Naive thymus-derived CD4-positive, alpha-beta T cell (primary cell): ENCODE data around the gene EEF2. TPM values are rescaled to one million over a fixed set of nuclear protein-coding genes. Genes with fewer than 3 reads are reported as not detected.

Source experiments
- ATAC-seq: fragments of 150-1000 bp; cut with Tn5 transposase; 2 replicates; pipeline ENCODE4 v1.10.0; 2021; ENCODE audit warnings: mild to moderate bottlenecking, moderate library complexity
- CTCF ChIA-PET: fragments of 350-600 bp; sonication (Branson Sonifier 250); formaldehyde crosslinking; loops from one replicate; lab custom pipeline; 2021; ENCODE audit warnings: antibody characterized with exemption; lab: Charles Lee
- POLR2A ChIA-PET: fragments of 350-600 bp; sonication (Branson Sonifier 250); formaldehyde crosslinking; loops from one replicate; lab custom pipeline; 2021; ENCODE audit warnings: antibody characterized with exemption, inconsistent platforms; lab: Charles Lee
- DNase-seq, 9 donors: peaks; one replicate each; pipeline versions ENCODE4 v3.0.0 to v3.0.0-alpha.2; 2020 to 2022; ENCODE audit warnings: mixed read lengths in 1 of 9
- H3K27ac ChIP-seq: one replicate; pipeline ENCODE4 v1.7.0; 2013; ENCODE audit warnings: mild to moderate bottlenecking, low read depth, low read length, moderate library complexity
- H3K27me3 ChIP-seq, 2 donors: one replicate each; pipeline ENCODE4 v1.7.0; 2013; ENCODE audit warnings: low read length in 2 of 2, mild to moderate bottlenecking in 2 of 2, moderate library complexity in 2 of 2; ENCODE audit not compliant: control insufficient read depth in 2 of 2, insufficient read depth in 2 of 2
- H3K36me3 ChIP-seq, 3 experiments: 1 replicate in 2 of 3; 2 replicates in 1 of 3; pipeline ENCODE4 v1.7.0; 2013; ENCODE audit warnings: low read length in 3 of 3, mild to moderate bottlenecking in 3 of 3, moderate library complexity in 1 of 3; ENCODE audit not compliant: insufficient read depth in 3 of 3, control insufficient read depth in 2 of 3
- H3K4me1 ChIP-seq, 2 donors: one replicate each; pipeline ENCODE4 v1.7.0; 2013; ENCODE audit warnings: low read length in 2 of 2, mild to moderate bottlenecking in 2 of 2, moderate library complexity in 1 of 2; ENCODE audit not compliant: control insufficient read depth in 2 of 2, insufficient read depth in 2 of 2
- H3K4me3 ChIP-seq: 2 replicates; pipeline ENCODE4 v1.7.0; 2013; ENCODE audit warnings: mild to moderate bottlenecking, low read length
- H3K9me3 ChIP-seq, 3 experiments: 1 replicate in 2 of 3; 2 replicates in 1 of 3; pipeline ENCODE4 v1.7.0; 2013; ENCODE audit warnings: low read length in 3 of 3; ENCODE audit not compliant: control insufficient read depth in 2 of 3
- H3K27ac Mint-ChIP-seq, 9 donors: one replicate each; pipeline ENCODE4 v1.8.0; 2020 to 2022; ENCODE audit warnings: mixed read lengths in 9 of 9, mild to moderate bottlenecking in 8 of 9, moderate library complexity in 5 of 9, inconsistent platforms in 2 of 9
- H3K27me3 Mint-ChIP-seq, 5 donors: one replicate each; pipeline ENCODE4 v1.8.0; 2021 to 2022; ENCODE audit warnings: mixed read lengths in 5 of 5, mild to moderate bottlenecking in 1 of 5
- H3K36me3 Mint-ChIP-seq, 5 donors: one replicate each; pipeline ENCODE4 v1.8.0; 2020 to 2022; ENCODE audit warnings: mixed read lengths in 5 of 5, mild to moderate bottlenecking in 3 of 5, inconsistent platforms in 1 of 5
- H3K4me1 Mint-ChIP-seq, 7 donors: one replicate each; pipeline ENCODE4 v1.8.0; 2020 to 2022; ENCODE audit warnings: mixed read lengths in 7 of 7, mild to moderate bottlenecking in 3 of 7, inconsistent platforms in 1 of 7
- H3K4me3 Mint-ChIP-seq, 10 donors: one replicate each; pipeline ENCODE4 v1.8.0; 2020 to 2022; ENCODE audit warnings: mild to moderate bottlenecking in 10 of 10, mixed read lengths in 10 of 10, moderate library complexity in 6 of 10, inconsistent platforms in 2 of 10
- H3K9me3 Mint-ChIP-seq, 11 donors: one replicate each; pipeline ENCODE4 v1.8.0; 2020 to 2022; ENCODE audit warnings: mixed read lengths in 11 of 11, mild to moderate bottlenecking in 4 of 11, inconsistent platforms in 1 of 11, moderate library complexity in 1 of 11
- intact Hi-C, 2 donors: fragments of 100-400 bp; cut with micrococcal nuclease; formaldehyde crosslinking; loops; one replicate each; pipeline ENCODE4 v1.15.1; 2023
- polyA plus RNA-seq, 2 donors: library from polyadenylated mRNA; unstranded; fragments of 300-500 nt; fragmentation: Illumina TruSeq; gene quantifications; one replicate each; pipeline ENCODE4 v1.2.3, GENCODE V29; 2021
- total RNA-seq, 6 experiments: library from RNA in 5 of 6; stranded (reverse) in 5 of 6; gene quantifications; 1 replicate in 5 of 6; 2 replicates in 1 of 6; pipeline ENCODE4 v1.2.3 and lab custom pipeline; 2021 to 2026

Gene EEF2
- total and polyA plus RNA-seq, 7 experiments from 2014 or later = 611 to 2,674 (median 2,232) TPM

- DNase-seq (no peak), ATAC-seq (no peak)
- Histone ChIP-seq H3K27me3 (no peaks in the 10 kb centered on the region), H3K4me3 (no peak overlapping the region), H3K36me3 (peaks cover 0 to 82% (median 0%) of the 10 kb centered on the region in 3 experiments), H3K4me1 (no peaks in the 10 kb centered on the region), H3K9me3 (no peaks in the 10 kb centered on the region), H3K27ac (no peak overlapping the region)
- ChIA-PET POLR2A (no interaction called here), CTCF (no interaction called here)
- H3K4me1 Mint-ChIP-seq = peaks cover 0 to 1% (median 0%) of the 10 kb centered on the region in 7 donors
- peaks cover 0 to 1% (median 0%) of the 10 kb centered on the region in 11 donors for H3K9me3 Mint-ChIP-seq
- H3K27me3 Mint-ChIP-seq = no peaks in the 10 kb centered on the region
- H3K27ac Mint-ChIP-seq = no peak overlapping the region
- H3K36me3 Mint-ChIP-seq = peaks cover 0 to 3% (median 0%) of the 10 kb centered on the region in 5 donors
- H3K4me3 Mint-ChIP-seq = no peak overlapping the region
- intact Hi-C loops = no loop called here
These were observed 45.7 kb upstream of the EEF2 start for GRCh38 chr19:4030981-4031380.

DNA sequence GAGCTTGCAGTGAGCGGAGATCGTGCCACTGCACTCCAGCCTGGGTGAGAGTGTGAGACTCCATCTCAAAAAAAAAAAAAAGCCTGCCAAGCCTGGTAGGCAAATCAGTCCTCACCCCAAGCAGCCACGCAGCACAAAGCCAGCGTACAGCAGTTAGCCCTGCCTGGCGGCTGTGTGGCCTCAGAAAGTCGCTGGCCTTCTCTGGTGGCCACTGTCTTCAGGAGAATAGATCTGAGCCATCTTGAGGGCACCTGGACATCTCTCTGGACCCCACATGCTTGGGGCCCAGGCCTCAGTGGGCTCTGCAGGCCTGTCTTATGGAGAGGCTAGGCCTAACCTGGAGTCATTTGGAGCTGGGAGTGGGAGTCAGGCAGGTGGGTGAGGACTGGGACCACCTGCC lies 45.3 kb upstream of the EEF2 start:
- H3K9me3 ChIP-seq = no peaks in the 10 kb centered on the region
- no peak for ATAC-seq
- CTCF ChIA-PET = interaction anchor here (0.6 kb wide), 1 partner anchor 118 kb away, joined by 4 read pairs; no protein-coding TSS in a partner anchor
- no peak overlapping the region for H3K4me3 Mint-ChIP-seq
- H3K27me3 ChIP-seq = no peaks in the 10 kb centered on the region
- H3K27ac ChIP-seq = no peak overlapping the region
- peaks cover 0 to 1% (median 0%) of the 10 kb centered on the region in 7 donors for H3K4me1 Mint-ChIP-seq
- no peaks in the 10 kb centered on the region for H3K27me3 Mint-ChIP-seq
- POLR2A ChIA-PET = no interaction called here
- peaks cover 0 to 79% (median 0%) of the 10 kb centered on the region in 3 experiments for H3K36me3 ChIP-seq
- H3K9me3 Mint-ChIP-seq = peaks cover 0 to 1% (median 0%) of the 10 kb centered on the region in 11 donors
- intact Hi-C loops = no loop called here
- no peak for DNase-seq
- H3K27ac Mint-ChIP-seq = no peak overlapping the region
- peaks cover 0 to 3% (median 0%) of the 10 kb centered on the region in 5 donors for H3K36me3 Mint-ChIP-seq
- no peaks in the 10 kb centered on the region for H3K4me1 ChIP-seq
- no peak overlapping the region for H3K4me3 ChIP-seq

DNA sequence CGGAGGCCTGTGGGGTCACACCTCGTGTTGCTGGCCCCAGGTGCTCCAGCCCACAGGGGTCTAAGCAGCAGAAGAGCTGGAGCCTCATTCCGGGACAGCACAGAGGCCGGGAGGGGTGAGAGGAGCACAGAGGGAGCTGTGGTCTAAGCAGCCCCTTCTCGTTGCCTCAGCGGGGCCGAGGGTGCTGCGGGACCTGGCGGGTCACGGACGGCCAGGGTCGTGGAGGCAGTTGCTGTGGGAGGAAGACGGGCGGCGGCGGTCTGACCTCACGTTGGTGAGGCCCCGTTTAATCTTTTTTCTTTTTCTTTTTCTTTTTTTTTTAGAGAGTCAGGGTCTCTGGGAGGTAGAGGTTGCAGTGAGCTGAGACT lies 44.0 kb upstream of the EEF2 start:
- Mint-ChIP-seq H3K4me1 (peaks cover 0 to 1% (median 0%) of the 10 kb centered on the region in 7 donors), H3K27ac (no peak overlapping the region), H3K36me3 (peaks cover 0 to 8% (median 0%) of the 10 kb centered on the region in 5 donors), H3K27me3 (no peaks in the 10 kb centered on the region), H3K4me3 (no peak overlapping the region), H3K9me3 (peaks cover 0 to 1% (median 0%) of the 10 kb centered on the region in 11 donors)
- intact Hi-C loops = no loop called here
- Histone ChIP-seq H3K27me3 (no peaks in the 10 kb centered on the region), H3K9me3 (no peaks in the 10 kb centered on the region), H3K4me1 (no peaks in the 10 kb centered on the region), H3K4me3 (no peak overlapping the region), H3K27ac (no peak overlapping the region), H3K36me3 (peaks cover 0 to 78% (median 0%) of the 10 kb centered on the region in 3 experiments)
- DNase-seq = no peak
- ATAC-seq = no peak
- ChIA-PET POLR2A (no interaction called here), CTCF (no interaction called here)

DNA sequence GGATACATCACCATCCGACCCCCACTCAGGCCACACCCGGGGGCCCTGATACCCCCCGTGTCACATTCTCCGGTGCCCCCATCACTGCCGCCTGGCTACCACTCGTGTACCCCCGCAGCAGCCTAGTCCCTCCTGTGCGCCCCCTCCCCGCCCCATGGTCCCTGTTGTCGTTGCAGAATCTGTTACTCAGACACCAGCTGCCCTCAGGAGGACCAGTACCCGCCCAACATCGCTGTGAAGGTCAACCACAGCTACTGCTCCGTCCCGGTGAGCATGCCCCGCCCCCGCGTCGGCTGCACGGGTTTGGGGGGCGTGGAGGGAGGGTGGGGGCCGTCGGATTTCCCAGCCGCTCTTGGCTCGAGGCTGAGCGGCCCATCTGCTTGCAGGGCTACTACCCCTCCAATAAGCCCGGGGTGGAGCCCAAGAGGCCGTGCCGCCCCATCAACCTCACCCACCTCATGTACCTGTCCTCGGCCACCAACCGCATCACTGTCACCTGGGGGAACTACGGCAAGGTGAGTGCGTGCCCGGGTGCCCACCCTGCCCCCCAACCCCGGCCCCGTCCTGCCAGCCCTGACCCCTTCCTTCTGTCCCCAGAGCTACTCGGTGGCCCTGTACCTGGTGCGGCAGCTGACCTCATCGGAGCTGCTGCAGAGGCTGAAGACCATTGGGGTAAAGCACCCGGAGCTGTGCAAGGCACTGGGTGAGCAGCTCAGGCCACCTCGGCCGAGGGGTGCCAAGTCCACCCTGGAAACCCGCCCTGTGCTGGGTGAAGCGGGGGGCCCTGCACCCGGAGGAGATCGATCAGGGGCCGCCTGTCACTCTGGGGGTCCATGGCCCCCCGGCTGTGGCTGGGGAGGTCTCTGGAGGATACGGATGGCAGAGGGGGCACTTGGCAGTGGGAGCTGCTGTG lies 43.3 kb upstream of the EEF2 start:
- POLR2A ChIA-PET = interaction anchor here (0.5 kb wide), 1 partner anchor 41 kb away, joined by 5 read pairs; no protein-coding TSS in a partner anchor
- H3K4me3 Mint-ChIP-seq = no peak overlapping the region
- no peak for ATAC-seq
- Histone ChIP-seq H3K4me1 (no peaks in the 10 kb centered on the region), H3K27me3 (no peaks in the 10 kb centered on the region), H3K4me3 (no peak overlapping the region), H3K9me3 (no peaks in the 10 kb centered on the region), H3K27ac (no peak overlapping the region), H3K36me3 (peaks cover 0 to 78% (median 0%) of the 10 kb centered on the region in 3 experiments)
- peaks cover 0 to 1% (median 0%) of the 10 kb centered on the region in 11 donors for H3K9me3 Mint-ChIP-seq
- CTCF ChIA-PET = no interaction called here
- DNase-seq = no peak
- peaks cover 0 to 8% (median 0%) of the 10 kb centered on the region in 5 donors for H3K36me3 Mint-ChIP-seq
- H3K27ac Mint-ChIP-seq = no peak overlapping the region
- H3K4me1 Mint-ChIP-seq = peaks cover 0 to 1% (median 0%) of the 10 kb centered on the region in 7 donors
- no peaks in the 10 kb centered on the region for H3K27me3 Mint-ChIP-seq
- intact Hi-C loops = no loop called here

- POLR2A ChIA-PET = no interaction called here
These were observed 41.9 kb upstream of the EEF2 start for GRCh38 chr19:4027146-4027545.

GRCh38 chr19:4025317-4025716 lies 40.1 kb upstream of the EEF2 start:
- Histone ChIP-seq H3K4me3 (no peak overlapping the region), H3K27me3 (no peaks in the 10 kb centered on the region), H3K27ac (no peak overlapping the region), H3K9me3 (peaks cover 0 to 4% (median 0%) of the 10 kb centered on the region in 3 experiments), H3K36me3 (peaks cover 0 to 56% (median 0%) of the 10 kb centered on the region in 3 experiments), H3K4me1 (no peaks in the 10 kb centered on the region)
- peaks cover 0 to 5% (median 0%) of the 10 kb centered on the region in 11 donors for H3K9me3 Mint-ChIP-seq
- peaks cover 0 to 6% (median 4%) of the 10 kb centered on the region in 7 donors for H3K4me1 Mint-ChIP-seq
- DNase-seq (no peak), ATAC-seq (no peak)
- ChIA-PET CTCF (no interaction called here), POLR2A (no interaction called here)
- no peak overlapping the region for H3K4me3 Mint-ChIP-seq
- H3K27me3 Mint-ChIP-seq = no peaks in the 10 kb centered on the region
- H3K36me3 Mint-ChIP-seq = peaks cover 0 to 17% (median 9%) of the 10 kb centered on the region in 5 donors
- H3K27ac Mint-ChIP-seq = no peak overlapping the region
- intact Hi-C loops = no loop called here

More at GRCh38 chr19:4027146-4027545, 41.9 kb upstream of the EEF2 start:
- no peak overlapping the region for H3K4me3 Mint-ChIP-seq
- Histone ChIP-seq H3K36me3 (peaks cover 0 to 68% (median 0%) of the 10 kb centered on the region in 3 experiments), H3K4me3 (no peak overlapping the region), H3K9me3 (no peaks in the 10 kb centered on the region), H3K27ac (no peak overlapping the region), H3K4me1 (no peaks in the 10 kb centered on the region), H3K27me3 (no peaks in the 10 kb centered on the region)
- no peaks in the 10 kb centered on the region for H3K27me3 Mint-ChIP-seq
- H3K4me1 Mint-ChIP-seq = peaks cover 0 to 1% (median 0%) of the 10 kb centered on the region in 7 donors
- H3K36me3 Mint-ChIP-seq = peaks cover 0 to 9% (median 2%) of the 10 kb centered on the region in 5 donors
- DNase-seq (no peak), ATAC-seq (no peak)
- H3K27ac Mint-ChIP-seq = no peak overlapping the region
- H3K9me3 Mint-ChIP-seq = peaks cover 0 to 1% (median 0%) of the 10 kb centered on the region in 11 donors
- CTCF ChIA-PET = no interaction called here
- intact Hi-C loops = no loop called here
